ENCODE measurements around the gene ATG2B.
"Not testable (repeated sequence)": the region's sequence is repeated elsewhere in the genome, so short reads cannot be mapped to it uniquely, and the experiment has no call there.

ATG2B gene

GRCh38 chr14:96251656-96252155 is 111.4 kb downstream of the ATG2B start:
- no peaks in the 10 kb centered on the region for H3K4me1 Mint-ChIP-seq
- no peaks in the 10 kb centered on the region for H3K9me3 Mint-ChIP-seq
- DNase-seq (ENCODE audit: low spot score in 2 of 2) = no peak
- ATAC-seq (replicated peaks; ENCODE audit: extremely low read depth, poor library complexity, severe bottlenecking) = no peak
- peaks cover 79% of the 10 kb centered on the region for H3K27me3 Mint-ChIP-seq
- no peak overlapping the region for H3K27ac Mint-ChIP-seq (ENCODE audit: low read depth)
- H3K36me3 Mint-ChIP-seq (ENCODE audit: insufficient read depth) = no peaks in the 10 kb centered on the region
- H3K4me3 Mint-ChIP-seq = no peak overlapping the region

- Mint-ChIP-seq H3K36me3 (ENCODE audit: insufficient read depth) (no peaks in the 10 kb centered on the region), H3K4me3 (no peak overlapping the region), H3K27ac (ENCODE audit: low read depth) (no peak overlapping the region), H3K4me1 (no peaks in the 10 kb centered on the region), H3K9me3 (no peaks in the 10 kb centered on the region), H3K27me3 (peaks cover 89% of the 10 kb centered on the region)
- ATAC-seq (replicated peaks; ENCODE audit: extremely low read depth, poor library complexity, severe bottlenecking) (no peak), DNase-seq (ENCODE audit: low spot score in 2 of 2) (no peak)
These were observed 112.7 kb downstream of the ATG2B start for GRCh38 chr14:96250485-96250884.

- Mint-ChIP-seq H3K27ac (ENCODE audit: low read depth) (no peak overlapping the region), H3K9me3 (no peaks in the 10 kb centered on the region), H3K36me3 (ENCODE audit: insufficient read depth) (no peaks in the 10 kb centered on the region), H3K27me3 (peaks cover 83% of the 10 kb centered on the region), H3K4me1 (no peaks in the 10 kb centered on the region), H3K4me3 (no peak overlapping the region)
- no peak for ATAC-seq (replicated peaks; ENCODE audit: extremely low read depth, poor library complexity, severe bottlenecking)
- no peak for DNase-seq (ENCODE audit: low spot score in 2 of 2)
These were observed 114.1 kb downstream of the ATG2B start for GRCh38 chr14:96249029-96249428.

- H3K27me3 Mint-ChIP-seq = peaks cover 63% of the 10 kb centered on the region
- no peak overlapping the region for H3K27ac Mint-ChIP-seq (ENCODE audit: low read depth)
- H3K4me3 Mint-ChIP-seq = no peak overlapping the region
- no peaks in the 10 kb centered on the region for H3K36me3 Mint-ChIP-seq (ENCODE audit: insufficient read depth)
- no peaks in the 10 kb centered on the region for H3K4me1 Mint-ChIP-seq
- DNase-seq (ENCODE audit: low spot score in 2 of 2) = no peak
- H3K9me3 Mint-ChIP-seq = no peaks in the 10 kb centered on the region
- no peak for ATAC-seq (replicated peaks; ENCODE audit: extremely low read depth, poor library complexity, severe bottlenecking)
These were observed 116.1 kb downstream of the ATG2B start for GRCh38 chr14:96247031-96247430.

- Mint-ChIP-seq H3K36me3 (ENCODE audit: insufficient read depth) (no peaks in the 10 kb centered on the region), H3K27ac (ENCODE audit: low read depth) (no peak overlapping the region), H3K4me1 (no peaks in the 10 kb centered on the region), H3K4me3 (no peak overlapping the region), H3K9me3 (no peaks in the 10 kb centered on the region), H3K27me3 (peaks cover 58% of the 10 kb centered on the region)
- no peak for ATAC-seq (replicated peaks; ENCODE audit: extremely low read depth, poor library complexity, severe bottlenecking)
- no peak for DNase-seq (ENCODE audit: low spot score in 2 of 2)
These were observed 116.6 kb downstream of the ATG2B start for GRCh38 chr14:96246539-96246847.

- no peak for DNase-seq (ENCODE audit: low spot score in 2 of 2)
- no peak for ATAC-seq (replicated peaks; ENCODE audit: extremely low read depth, poor library complexity, severe bottlenecking)
These were observed 117.2 kb downstream of the ATG2B start for GRCh38 chr14:96245710-96246538.

GRCh38 chr14:96245074-96245473 is 118.1 kb downstream of the ATG2B start:
- not testable (repeated sequence) for H3K9me3 Mint-ChIP-seq; H3K4me1 Mint-ChIP-seq; DNase-seq (ENCODE audit: low spot score in 2 of 2); H3K4me3 Mint-ChIP-seq; H3K36me3 Mint-ChIP-seq (ENCODE audit: insufficient read depth); H3K27ac Mint-ChIP-seq (ENCODE audit: low read depth); ATAC-seq (replicated peaks; ENCODE audit: extremely low read depth, poor library complexity, severe bottlenecking)
- H3K27me3 Mint-ChIP-seq = peaks cover 44% of the 10 kb centered on the region

More at GRCh38 chr14:96245710-96246538, 117.2 kb downstream of the ATG2B start:
- Mint-ChIP-seq H3K4me1 (no peaks in the 10 kb centered on the region), H3K4me3 (no peak overlapping the region), H3K27me3 (peaks cover 52% of the 10 kb centered on the region), H3K27ac (ENCODE audit: low read depth) (no peak overlapping the region), H3K36me3 (ENCODE audit: insufficient read depth) (no peaks in the 10 kb centered on the region), H3K9me3 (no peaks in the 10 kb centered on the region)

GRCh38 chr14:96243785-96244184 is 119.4 kb downstream of the ATG2B start:
- no peaks in the 10 kb centered on the region for H3K36me3 Mint-ChIP-seq (ENCODE audit: insufficient read depth)
- peaks cover 34% of the 10 kb centered on the region for H3K27me3 Mint-ChIP-seq
- no peaks in the 10 kb centered on the region for H3K4me1 Mint-ChIP-seq
- H3K27ac Mint-ChIP-seq (ENCODE audit: low read depth) = no peak overlapping the region
- no peak for ATAC-seq (replicated peaks; ENCODE audit: extremely low read depth, poor library complexity, severe bottlenecking)
- no peaks in the 10 kb centered on the region for H3K9me3 Mint-ChIP-seq
- no peak for DNase-seq (ENCODE audit: low spot score in 2 of 2)
- H3K4me3 Mint-ChIP-seq = no peak overlapping the region

- Mint-ChIP-seq H3K9me3 (no peaks in the 10 kb centered on the region), H3K27me3 (peaks cover 25% of the 10 kb centered on the region), H3K4me1 (no peaks in the 10 kb centered on the region), H3K4me3 (no peak overlapping the region), H3K27ac (ENCODE audit: low read depth) (no peak overlapping the region), H3K36me3 (ENCODE audit: insufficient read depth) (no peaks in the 10 kb centered on the region)
- ATAC-seq (replicated peaks; ENCODE audit: extremely low read depth, poor library complexity, severe bottlenecking) = no peak
- no peak for DNase-seq (ENCODE audit: low spot score in 2 of 2)
These were observed 121.0 kb downstream of the ATG2B start for GRCh38 chr14:96242126-96242525.

GRCh38 chr14:96240641-96241040 is 122.5 kb downstream of the ATG2B start:
- no peak for DNase-seq (ENCODE audit: low spot score in 2 of 2)
- no peaks in the 10 kb centered on the region for H3K9me3 Mint-ChIP-seq
- ATAC-seq (replicated peaks; ENCODE audit: extremely low read depth, poor library complexity, severe bottlenecking) = no peak
- peaks cover 11% of the 10 kb centered on the region for H3K27me3 Mint-ChIP-seq
- no peak overlapping the region for H3K27ac Mint-ChIP-seq (ENCODE audit: low read depth)
- no peak overlapping the region for H3K4me3 Mint-ChIP-seq
- no peaks in the 10 kb centered on the region for H3K4me1 Mint-ChIP-seq
- no peaks in the 10 kb centered on the region for H3K36me3 Mint-ChIP-seq (ENCODE audit: insufficient read depth)

GRCh38 chr14:96239711-96240141 is 123.4 kb downstream of the ATG2B start:
- Mint-ChIP-seq H3K4me1 (no peaks in the 10 kb centered on the region), H3K36me3 (ENCODE audit: insufficient read depth) (no peaks in the 10 kb centered on the region), H3K9me3 (no peaks in the 10 kb centered on the region), H3K27ac (ENCODE audit: low read depth) (no peak overlapping the region), H3K27me3 (peaks cover 2% of the 10 kb centered on the region), H3K4me3 (no peak overlapping the region)
- no peak for DNase-seq (ENCODE audit: low spot score in 2 of 2)
- no peak for ATAC-seq (replicated peaks; ENCODE audit: extremely low read depth, poor library complexity, severe bottlenecking)

- no peaks in the 10 kb centered on the region for H3K36me3 Mint-ChIP-seq (ENCODE audit: insufficient read depth)
- no peaks in the 10 kb centered on the region for H3K9me3 Mint-ChIP-seq
- H3K27me3 Mint-ChIP-seq = no peaks in the 10 kb centered on the region
- no peak for DNase-seq (ENCODE audit: low spot score in 2 of 2)
- no peak overlapping the region for H3K4me3 Mint-ChIP-seq
- no peaks in the 10 kb centered on the region for H3K4me1 Mint-ChIP-seq
- no peak for ATAC-seq (replicated peaks; ENCODE audit: extremely low read depth, poor library complexity, severe bottlenecking)
- H3K27ac Mint-ChIP-seq (ENCODE audit: low read depth) = no peak overlapping the region
These were observed 124.4 kb downstream of the ATG2B start for GRCh38 chr14:96238676-96239265.

- DNase-seq (ENCODE audit: low spot score in 2 of 2) (no peak), ATAC-seq (replicated peaks; ENCODE audit: extremely low read depth, poor library complexity, severe bottlenecking) (no peak)
- Mint-ChIP-seq H3K36me3 (ENCODE audit: insufficient read depth) (no peaks in the 10 kb centered on the region), H3K9me3 (no peaks in the 10 kb centered on the region), H3K4me1 (no peaks in the 10 kb centered on the region), H3K4me3 (no peak overlapping the region), H3K27me3 (no peaks in the 10 kb centered on the region), H3K27ac (ENCODE audit: low read depth) (no peak overlapping the region)
These were observed 125.5 kb downstream of the ATG2B start for GRCh38 chr14:96237641-96238040.
